Activated CD8-positive, alpha-beta memory T cell treated with anti-CD3 and anti-CD28 coated beads for 24 hours (primary cell): ENCODE measurements around the gene TTC38.

ENCODE experiments used
- DNase-seq: peaks from one replicate; pipeline ENCODE4 v3.0.0-alpha.2; 2020

TTC38 gene

DNA sequence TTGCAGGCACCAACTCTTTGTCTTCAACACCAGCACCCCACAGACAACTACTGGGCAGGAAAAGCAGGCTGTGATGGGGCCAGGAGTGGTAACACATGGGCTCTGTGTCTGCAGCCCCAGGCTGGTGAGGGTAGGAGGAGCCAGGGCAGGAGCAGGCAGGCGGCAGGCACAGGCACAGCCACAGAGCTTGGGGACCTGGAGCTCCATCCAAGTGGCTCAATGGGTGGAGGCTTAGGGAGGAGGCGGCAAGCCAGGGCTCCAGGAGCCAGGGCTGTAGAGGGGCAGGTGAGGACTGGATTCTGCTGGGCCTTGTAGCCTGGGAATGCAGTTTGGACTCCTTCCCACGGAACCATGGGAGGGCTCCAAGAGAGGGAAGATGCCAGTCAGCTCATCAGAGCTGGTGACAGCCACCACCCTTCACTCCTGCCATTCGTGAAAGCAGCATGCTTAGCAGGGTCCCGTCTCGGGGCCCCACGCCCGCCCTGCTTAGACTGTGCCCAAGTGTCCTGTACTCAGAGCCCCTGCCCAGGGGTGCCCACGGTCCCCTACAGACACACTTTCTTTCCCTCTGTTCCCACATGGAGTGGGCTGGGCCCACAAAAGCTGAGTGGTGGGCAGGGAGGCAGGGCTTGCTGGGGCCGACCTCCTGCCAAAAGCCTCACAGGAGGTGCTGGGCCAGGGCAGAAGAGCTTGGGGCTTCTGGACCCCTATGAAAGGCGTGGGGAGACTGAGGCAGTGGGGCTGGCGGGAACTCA lies 12.4 kb downstream of the TTC38 start:
- no peak for DNase-seq

DNA sequence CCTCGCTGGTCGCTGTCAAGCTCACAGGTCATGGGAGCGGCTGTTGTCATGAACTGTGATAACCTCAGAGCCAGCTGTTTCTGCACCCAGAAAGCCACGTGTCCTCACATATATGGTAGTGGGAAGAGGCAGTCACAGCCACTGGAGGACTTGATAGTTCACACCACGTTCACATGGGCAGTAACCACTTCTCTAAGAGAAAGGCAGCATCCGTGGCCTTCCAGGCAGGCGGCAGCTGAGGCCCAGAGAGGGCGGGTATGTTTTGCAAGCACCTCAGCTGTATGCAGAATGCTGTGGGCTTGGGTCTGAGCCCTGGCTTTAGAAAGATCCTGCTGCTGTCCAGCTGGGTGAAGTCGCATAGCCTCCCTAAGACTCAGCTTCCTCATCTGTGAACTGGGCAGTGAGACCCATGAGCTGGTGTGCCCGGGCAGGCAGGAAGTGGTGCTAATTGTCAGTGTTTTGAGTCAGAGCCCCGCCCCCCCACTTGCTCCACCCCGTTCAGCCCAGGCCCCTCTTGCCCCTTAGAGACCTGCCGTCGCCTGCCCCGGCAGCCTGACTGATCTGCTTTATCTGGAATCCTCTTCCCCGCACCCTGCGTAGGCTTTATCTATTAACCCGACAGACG lies 13.3 kb downstream of the TTC38 start:
- DNase-seq = no peak

DNA sequence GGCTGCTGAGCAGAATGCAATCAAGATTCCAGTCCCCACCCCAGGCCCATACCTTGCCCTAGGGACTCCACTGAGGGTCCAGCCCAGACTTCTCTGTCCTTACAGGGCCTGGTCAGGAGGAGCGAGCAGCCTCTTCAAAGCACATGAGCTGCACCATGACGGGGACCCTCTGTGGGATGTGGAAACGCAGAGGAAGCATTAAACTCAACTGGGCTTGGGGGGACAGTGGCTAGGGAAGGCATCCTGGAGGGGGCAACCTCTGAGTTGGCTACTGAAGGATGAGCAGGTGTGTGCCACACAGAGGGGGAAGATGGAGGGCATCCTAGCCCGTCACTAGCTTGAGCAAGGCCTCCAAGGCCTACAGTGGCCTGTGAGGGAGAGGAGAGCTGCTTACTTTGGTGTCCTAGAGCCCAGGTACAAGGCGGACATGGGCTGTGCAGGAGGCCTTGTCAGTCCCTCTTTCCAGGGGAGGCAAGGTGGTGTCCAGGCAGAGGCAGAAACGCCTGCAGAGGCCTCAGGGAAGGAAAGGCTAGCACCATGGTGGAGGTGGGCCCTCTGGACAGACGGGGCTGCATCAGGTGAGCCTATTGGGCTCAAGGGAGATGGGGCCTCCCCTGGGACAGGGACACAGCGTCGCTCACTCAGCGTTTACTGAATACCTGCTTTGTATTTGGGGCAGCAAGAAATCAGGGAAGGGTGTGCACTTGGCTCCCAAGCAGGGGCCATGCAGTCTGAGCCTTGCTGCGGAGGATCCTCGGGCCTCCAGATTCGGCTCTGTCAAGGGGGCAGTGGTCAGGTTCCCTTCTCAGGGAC lies 14.3 kb downstream of the TTC38 start:
- no peak for DNase-seq

DNA sequence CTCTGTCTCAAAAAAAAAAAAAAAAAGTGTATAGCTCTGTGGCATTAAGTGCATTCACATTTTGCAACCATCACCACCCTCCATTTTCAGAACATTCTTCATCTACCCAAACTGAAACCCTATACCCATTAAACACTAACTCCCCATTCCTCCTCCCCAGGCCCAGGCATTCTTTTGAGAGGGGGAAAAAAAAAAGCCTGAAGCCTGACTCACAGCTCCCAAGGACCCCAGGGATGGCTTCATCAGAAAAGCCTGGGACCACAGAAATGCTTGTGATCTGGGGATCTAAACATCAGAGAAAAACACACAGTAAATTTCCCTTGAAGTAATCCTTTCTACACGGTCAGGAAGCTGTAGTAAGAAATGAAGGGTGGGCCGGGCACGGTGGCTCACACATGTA lies 18.2 kb downstream of the TTC38 start:
- no peak for DNase-seq

DNA sequence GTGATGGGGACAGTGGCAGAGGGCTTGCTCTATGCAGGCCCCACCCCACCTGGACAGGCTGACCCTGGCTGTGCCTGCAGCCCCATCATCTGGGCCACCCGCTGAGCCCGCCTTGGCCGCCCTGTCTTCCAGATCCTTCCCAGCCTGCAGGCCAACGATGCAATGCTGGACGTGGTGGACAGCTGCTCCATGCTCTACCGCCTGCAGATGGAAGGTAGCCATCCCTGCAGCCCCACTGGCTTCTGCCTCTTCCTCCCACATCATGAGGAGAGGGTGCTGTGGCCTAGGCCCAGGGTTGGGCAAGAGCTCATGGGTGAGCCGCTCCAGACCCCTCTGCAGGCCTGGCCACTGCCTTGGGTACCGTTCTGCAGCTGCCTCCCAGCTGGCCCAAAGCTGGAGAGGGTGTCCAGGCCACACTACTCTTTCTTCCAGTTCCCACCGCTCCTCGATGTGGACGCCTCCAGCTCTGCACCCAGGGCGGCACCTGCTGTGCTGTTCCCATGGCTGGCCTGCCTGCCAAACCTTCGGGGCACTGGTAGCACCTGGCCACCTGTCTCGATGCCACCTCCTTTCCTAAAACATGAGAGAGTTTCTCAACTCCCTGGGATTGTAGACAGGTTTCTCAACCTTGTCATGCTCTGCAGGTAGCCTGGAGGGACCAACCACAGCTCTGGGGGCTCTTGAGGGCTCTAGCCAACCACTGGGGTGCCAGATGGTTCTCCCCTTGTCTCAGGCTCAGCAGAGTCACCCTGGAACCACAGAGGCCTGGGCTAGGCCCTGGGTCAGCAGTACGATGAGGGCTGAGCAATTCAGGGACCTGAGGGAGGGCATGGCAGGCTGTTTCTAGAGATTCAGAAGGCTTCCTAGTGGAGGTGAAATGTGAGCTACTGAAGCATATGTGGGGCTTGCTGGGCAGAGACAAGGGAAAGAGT lies 19.4 kb downstream of the TTC38 start:
- DNase-seq = no peak

DNA sequence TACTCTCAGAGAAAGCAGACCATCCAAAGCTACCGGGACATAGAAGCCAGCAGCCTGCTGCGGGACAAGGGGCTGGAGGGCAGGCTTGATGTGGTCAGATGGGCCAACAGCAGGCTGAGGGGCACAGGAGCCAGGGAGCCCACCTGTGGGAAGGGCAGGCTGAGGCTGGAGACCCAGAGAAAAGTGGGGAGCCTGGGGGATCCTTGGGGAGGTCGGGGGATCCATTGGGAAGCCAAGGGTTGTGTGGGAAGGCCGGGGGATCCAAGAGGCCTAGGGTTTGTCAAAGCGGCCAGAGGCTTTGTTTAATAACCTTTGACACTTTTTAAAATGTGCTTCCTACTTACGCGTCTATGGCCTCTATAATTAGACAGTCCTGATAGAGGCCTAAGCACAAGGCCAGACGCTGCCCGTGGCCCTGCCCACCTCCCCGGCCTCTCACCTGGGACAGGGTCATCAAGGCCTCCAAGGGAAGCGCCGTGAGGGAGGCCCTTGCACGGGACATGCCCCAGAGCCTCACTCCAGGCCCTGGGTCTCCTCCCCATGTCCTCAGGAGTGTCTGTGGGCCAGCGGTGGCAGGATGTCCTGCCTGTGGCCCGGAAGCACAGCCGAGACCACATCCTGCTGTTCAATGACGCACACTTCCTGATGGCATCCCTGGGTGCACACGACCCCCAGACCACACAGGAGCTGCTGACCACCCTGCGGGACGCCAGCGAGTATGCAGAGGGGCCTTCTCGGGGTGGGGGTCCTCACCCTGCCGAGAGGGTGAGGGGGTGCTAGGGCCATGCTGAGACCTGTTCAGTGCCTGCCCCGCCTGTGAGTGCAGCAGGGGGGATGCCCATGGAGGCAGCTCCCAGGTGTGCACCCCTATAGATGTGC lies 20.3 kb downstream of the TTC38 start:
- DNase-seq = peak; percentile 70

DNA sequence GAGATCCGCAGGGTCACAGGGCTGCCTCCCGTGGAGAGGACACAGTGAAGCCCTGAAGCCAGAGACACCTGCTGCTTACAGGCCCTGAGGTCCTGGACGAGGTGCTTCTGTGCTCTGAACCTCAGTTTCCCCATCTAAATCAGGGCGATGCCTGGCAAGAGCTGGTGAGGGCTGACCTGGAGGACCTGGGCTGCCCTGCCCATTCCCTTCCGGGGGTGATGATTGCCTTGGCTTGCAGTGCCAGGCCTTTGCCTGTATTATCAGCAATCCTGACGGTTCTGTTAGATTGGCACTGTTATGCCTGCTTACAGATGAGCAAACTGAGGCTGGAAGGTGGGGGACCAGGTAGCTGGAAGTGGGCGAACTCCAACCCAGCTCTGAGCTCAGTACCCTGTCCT lies 21.0 kb downstream of the TTC38 start:
- no peak for DNase-seq

DNA sequence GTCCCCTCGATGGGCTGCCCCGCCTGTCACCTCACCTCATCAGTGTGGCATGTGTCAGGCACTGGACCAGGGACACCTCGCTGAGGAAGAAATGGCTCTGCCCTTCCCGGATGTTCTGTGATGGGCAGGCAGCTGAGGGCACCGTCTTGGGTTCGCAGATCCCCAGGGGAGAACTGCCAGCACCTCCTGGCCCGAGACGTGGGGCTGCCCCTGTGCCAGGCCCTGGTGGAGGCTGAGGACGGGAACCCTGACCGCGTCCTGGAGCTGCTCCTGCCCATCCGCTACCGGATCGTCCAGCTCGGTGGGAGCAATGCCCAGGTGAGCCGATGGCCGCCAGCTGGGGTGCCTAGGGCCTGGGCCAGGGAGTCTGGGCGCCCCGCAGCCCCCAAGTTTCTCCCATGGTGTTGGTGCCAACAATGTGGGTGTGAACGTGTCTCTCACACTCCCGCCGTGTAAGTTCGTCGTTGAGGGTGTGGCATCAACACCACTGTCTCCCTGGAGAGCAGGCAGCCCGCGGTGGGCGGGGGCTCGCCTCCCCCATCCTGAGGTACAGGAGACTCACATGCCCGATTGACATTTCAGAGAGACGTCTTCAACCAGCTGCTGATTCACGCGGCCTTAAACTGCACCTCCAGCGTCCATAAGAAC lies 21.6 kb downstream of the TTC38 start:
- no peak for DNase-seq

DNA sequence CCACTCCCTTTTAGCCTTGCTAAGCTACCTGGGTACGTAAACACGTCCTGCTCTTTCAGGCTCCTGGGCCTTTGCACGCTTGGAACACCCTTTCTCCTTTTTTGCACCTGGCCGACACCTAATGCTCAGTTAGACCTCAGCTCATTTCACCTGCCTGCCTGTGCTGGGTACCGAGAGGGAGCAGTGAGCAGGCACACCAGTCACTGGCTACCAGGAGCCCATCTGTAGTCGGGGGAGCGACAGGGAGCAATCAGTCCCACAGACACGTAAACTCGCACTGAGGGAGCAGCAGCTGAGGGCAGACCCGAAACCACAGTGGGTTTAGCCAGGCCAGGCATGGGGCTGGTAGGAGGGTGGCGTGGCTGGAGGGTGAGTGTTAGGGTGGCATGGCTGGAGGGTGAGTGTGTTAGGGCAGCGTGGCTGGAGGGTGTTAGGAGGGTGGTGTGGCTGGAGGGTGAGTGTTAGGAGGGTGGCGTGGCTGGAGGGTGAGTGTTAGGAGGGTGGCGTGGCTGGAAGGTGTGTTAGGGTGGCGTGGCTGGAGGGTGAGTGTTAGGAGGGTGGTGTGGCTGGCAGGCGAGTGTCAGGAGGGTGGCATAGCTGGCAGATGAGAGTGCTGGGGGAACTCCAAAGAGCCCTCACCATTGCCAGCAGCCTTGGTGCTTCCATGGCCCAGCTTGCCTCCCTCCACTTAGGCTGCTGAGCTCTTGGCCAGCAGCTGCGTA lies 22.5 kb downstream of the TTC38 start:
- DNase-seq = no peak

DNA sequence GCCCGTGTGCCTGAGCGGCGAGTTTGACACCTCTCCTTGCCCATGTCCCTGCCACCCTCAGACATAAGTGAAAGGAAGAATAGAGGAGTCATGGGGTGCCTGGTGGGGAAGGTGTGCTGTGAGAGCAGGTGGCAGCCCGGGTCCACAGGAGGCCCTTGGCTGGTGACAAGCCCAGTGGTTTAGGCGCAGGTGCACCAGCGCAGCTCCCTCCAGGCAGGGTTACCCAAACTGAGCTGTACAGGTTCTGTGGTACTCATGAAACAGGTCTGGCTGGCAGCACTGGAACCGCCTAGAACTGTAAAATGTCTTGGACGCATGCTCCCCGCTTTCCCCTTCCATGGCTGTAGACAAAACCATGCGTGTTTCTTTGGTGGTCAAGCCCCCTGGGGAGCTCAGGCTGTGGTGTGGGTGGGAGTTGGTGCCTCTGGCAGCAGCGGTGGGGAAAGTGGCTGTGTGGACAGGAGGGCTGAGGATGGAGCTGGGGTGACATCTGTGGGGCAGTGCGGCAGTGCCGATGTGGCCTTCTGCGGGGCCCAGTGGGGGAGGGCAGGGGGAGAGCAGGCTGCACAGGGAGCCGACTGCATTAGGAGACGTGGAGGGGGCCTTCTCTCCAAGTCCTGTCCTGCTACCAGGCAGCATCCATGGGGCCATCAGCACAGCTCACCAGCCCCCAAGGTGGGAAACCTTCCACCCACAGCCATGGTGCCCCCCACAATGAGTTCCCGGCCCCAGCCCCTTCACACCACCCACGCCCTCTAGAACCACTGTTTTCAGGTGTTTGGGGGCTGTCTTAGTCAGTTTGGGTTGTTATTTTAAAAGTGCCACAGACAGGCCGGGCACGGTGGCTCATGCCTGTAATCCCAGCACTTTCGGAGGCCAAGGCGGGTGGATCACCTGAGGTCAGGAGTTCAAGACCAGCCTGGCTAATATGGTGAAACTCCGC lies 23.3 kb downstream of the TTC38 start:
- DNase-seq = no peak

DNA sequence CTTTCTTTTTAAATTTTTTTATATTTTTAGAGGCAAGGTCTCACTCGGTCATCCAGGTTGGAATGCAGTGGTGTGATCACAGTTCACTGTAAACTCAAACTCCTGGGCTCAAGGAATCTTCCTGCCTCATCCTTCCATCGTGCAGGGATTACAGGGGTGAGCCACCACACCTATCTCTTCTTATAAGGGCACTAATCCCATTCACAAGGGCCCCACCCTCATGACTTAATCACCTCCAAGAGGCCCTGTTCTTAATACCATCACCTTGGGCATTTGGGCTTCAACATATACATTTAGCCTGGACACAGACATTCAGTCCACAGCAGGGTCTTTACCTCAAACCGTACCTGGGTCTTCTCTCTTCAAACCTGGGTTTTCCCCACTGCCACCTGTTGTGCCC lies 24.4 kb downstream of the TTC38 start:
- DNase-seq = no peak

DNA sequence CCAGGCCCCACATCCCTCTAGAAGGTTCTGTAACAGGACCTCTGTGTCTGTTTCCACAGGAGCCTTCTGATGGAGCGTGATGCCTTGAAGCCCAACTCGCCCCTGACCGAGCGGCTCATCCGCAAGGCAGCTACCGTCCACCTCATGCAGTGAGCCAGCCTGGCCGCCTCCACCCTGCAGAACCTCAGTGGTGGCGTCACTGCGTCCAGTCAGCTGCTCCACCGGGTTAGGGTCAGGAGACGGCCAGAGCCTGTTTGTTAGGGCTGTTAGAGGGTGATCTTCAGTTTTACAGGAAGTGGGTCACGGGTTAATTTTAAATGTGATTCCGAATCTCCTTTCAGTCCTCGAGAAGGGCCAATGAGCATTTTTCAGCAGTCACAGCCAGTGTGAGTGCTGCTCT lies 24.9 kb downstream of the TTC38 start:
- no peak for DNase-seq

DNA sequence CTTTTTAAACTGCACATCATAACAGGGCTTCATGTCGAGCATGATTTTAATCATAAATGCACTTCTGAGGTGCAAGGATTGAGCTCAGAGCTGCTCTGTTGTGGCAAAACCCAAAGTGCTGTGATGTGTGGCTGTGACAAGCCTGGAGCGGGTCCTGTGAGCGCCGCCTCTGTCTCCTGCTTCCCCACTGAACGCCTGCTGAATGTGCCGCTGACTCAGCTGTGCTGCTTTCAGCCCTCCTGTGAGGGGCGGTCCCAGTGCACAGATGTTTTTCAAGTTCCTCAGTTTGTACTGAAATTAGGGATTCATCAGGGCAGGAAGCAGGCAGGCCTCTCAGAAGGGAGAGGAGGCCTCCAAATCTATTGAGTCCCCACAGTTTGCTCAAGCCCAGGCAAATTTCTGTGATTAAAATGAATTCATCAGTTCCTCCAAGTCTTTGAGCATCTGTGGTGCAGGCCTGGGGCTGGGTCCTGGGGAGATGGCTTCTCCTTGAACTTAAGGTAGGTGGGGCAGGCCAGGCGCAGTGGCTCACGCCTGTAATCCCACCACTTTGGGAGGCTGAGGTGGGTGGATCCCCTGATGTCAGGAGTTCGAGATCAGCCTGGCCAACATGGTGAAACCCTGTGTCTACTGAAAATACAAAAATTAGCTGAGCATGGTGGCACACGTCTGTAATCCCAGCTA lies 25.9 kb downstream of the TTC38 start:
- DNase-seq = no peak

DNA sequence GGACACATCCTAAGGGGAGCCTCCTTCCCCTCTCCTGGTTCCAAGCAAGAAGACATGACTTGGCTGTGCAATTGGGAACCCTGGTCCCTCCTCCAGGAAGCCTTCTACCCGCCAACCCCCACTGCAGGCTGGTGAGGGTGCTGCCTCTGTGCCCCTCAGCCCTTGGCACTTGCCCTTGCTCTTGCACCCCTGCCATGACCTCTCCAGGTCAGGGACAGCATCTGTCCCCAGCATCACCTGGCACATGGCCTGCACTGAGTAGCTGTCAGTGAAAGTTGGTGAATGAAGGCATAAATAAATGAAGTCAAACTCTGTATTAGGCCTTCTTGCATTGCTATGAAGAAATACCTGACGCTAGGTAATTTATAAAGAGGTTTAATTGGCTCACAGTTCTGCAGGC lies 27.0 kb downstream of the TTC38 start:
- DNase-seq = no peak

DNA sequence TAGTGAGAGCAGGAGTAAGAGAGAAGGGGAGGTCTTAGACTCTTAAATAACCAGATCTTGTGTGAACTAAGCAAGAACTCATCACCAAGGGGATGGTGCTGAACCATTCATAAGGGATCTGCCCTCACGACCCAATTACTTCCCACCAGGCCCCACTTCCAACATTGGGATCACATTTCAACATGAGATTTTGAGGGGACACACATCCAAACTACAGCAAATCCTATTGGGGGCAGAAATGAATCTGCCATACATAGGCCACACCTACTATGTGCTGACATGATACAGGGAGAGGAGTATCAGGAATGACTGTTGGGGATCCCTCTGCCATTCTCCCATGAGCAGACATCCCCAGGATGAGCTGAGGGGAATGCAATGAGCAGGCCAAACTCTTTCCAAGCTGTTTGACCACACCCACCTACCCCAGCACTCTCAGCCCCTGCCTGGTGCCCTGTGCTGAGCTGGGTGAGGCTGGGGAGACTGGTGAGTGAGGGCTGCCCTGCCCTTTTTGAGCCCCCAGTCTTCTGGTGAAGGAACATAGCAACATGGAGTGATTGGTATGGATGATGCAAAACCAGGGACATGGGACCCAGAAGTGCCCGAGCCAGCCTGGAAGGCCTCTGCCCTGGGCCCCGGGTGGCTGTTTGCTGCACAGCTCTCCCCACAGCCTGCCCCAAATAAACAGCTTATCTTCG lies 27.6 kb downstream of the TTC38 start:
- no peak for DNase-seq

DNA sequence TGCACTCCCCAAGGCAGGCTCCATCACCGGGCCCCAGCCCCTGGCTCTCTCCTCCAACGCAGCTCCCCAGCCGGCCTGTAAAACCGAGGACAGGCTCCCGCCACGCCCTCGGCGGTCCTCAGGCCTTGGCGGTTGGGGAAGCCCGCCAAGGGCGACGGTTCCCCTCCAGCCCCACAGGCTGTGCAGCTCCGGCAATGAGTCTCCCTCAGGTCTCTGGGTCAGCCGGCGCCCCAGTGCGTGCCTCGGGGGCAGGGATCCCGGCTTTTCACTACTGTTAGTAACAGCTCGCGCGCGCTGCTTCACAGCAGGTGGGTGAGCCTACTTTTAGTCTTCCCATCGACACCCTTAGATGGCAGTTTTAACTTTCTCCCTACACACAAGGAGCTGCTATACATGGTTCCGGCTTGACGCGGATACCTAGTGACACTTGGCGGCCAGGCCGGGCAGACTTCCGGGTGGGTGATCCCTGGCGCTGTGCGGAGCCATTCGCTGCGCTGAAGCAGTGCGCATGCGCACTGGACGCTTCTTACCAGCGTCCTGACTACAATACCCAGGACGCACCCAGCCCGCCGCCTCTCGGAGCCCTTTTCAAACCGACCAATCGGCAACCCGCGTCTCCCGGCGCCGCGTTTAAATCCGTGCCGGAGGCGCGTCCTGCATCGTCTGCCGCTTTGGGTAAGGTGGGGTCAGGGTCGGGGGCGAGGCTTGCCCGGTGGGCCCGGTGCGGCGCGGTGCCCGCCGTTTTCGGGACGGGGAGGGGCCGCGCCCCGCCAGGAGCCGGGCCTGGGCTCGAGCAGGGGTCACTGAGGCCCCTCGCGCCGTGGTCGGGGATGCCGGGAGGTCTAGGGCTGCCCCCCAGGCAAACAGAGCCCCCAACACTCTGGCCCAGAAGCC lies 28.7 kb downstream of the TTC38 start, which contains the start of gene GTSE1:
TSS of gene GTSE1 (plus strand) at position 614 of the 894 bp plus-strand sequence. CDS start 531 bp downstream, outside the sequence.
- peak; percentile 97 for DNase-seq
